H1 (cell line): Measurements from ENCODE around the gene ZNF773. TPM values are rescaled to one million over a fixed set of nuclear protein-coding genes. Genes with fewer than 3 reads are reported as not detected.

Experiments
- CTCF ChIA-PET: fragments of 300-600 bp; sonication (Branson Sonifier 250); formaldehyde crosslinking; loops from one replicate; lab custom pipeline; 2021; ENCODE audit not compliant: partially characterized antibody; lab: Charles Lee
- POLR2A ChIA-PET: fragments of 300-600 bp; sonication (Branson Sonifier 250); formaldehyde crosslinking; loops from one replicate; lab custom pipeline; 2021; ENCODE audit warnings: inconsistent platforms; ENCODE audit not compliant: partially characterized antibody; lab: Charles Lee
- DNase-seq, 2 experiments: peaks; one replicate each; pipeline versions ENCODE4 v3.0.0 to v3.0.0-alpha.2; 2010 to 2022; ENCODE audit warnings: low spot score in 2 of 2, low read depth in 1 of 2, mixed read lengths in 1 of 2
- FAIRE-seq: peaks from 2 replicates; lab custom pipeline; 2011; peaks lifted over from hg19 to GRCh38; lab: Jason Lieb, UNC
- H2AFZ ChIP-seq: 2 replicates; pipeline ENCODE4 v1.8.1; 2012; ENCODE audit warnings: low read length, inconsistent platforms
- H2AK5ac ChIP-seq: 2 replicates; pipeline ENCODE4 v1.6.1; 2013; ENCODE audit warnings: low read depth, low read length
- H2BK120ac ChIP-seq: replicated peaks from 2 replicates; pipeline ENCODE3; 2013; ENCODE audit warnings: low read depth, low read length, inconsistent platforms
- H2BK12ac ChIP-seq: 2 replicates; pipeline ENCODE4 v1.6.1; 2013; ENCODE audit warnings: low read depth, low read length
- H2BK15ac ChIP-seq: 2 replicates; pipeline ENCODE4 v1.6.1; 2013; ENCODE audit warnings: low read length
- H2BK20ac ChIP-seq: 2 replicates; pipeline ENCODE4 v1.6.1; 2013; ENCODE audit warnings: low read length
- H2BK5ac ChIP-seq: 2 replicates; pipeline ENCODE4 v1.6.1; 2013; ENCODE audit warnings: low read depth, low read length
- H3K14ac ChIP-seq: 2 replicates; pipeline ENCODE4 v1.6.1; 2013; ENCODE audit warnings: inconsistent platforms; ENCODE audit not compliant: insufficient read length
- H3K18ac ChIP-seq: 2 replicates; pipeline ENCODE4 v1.6.1; 2013; ENCODE audit warnings: low read length; ENCODE audit errors: extremely low read depth
- H3K23ac ChIP-seq: 2 replicates; pipeline ENCODE4 v1.6.1; 2013; ENCODE audit warnings: inconsistent platforms; ENCODE audit not compliant: insufficient read length
- H3K23me2 ChIP-seq: 2 replicates; pipeline ENCODE4 v1.6.1; 2013; ENCODE audit warnings: low read depth, low read length
- H3K27ac ChIP-seq: 2 replicates; pipeline ENCODE4 v1.6.1; 2011; ENCODE audit warnings: low read depth, low read length, inconsistent platforms
- H3K27me3 ChIP-seq, 4 experiments: replicated peaks in 1 of 4; 1 replicate in 1 of 4; 2 replicates in 3 of 4; pipeline versions ENCODE4 v1.6.1 to v1.8.1; 2011 to 2013; ENCODE audit warnings: low read length in 3 of 4, mild to moderate bottlenecking in 3 of 4, inconsistent platforms in 2 of 4, mixed read lengths in 2 of 4, moderate library complexity in 1 of 4; ENCODE audit not compliant: control insufficient read depth in 3 of 4, insufficient read depth in 3 of 4; ENCODE audit errors: extremely low read depth in 1 of 4
- H3K36me3 ChIP-seq, 4 experiments: 2 replicates each; pipeline versions ENCODE4 v1.6.1 to v1.8.1; 2011 to 2013; ENCODE audit warnings: mild to moderate bottlenecking in 4 of 4, low read length in 3 of 4, moderate library complexity in 2 of 4, control low read depth in 1 of 4, inconsistent platforms in 1 of 4; ENCODE audit not compliant: insufficient read depth in 4 of 4, control insufficient read depth in 2 of 4
- H3K4ac ChIP-seq: replicated peaks from 2 replicates; pipeline ENCODE3; 2013; ENCODE audit warnings: low read length, low read depth, mixed read lengths, inconsistent platforms; ENCODE audit not compliant: insufficient read length
- H3K4me1 ChIP-seq, 4 experiments: replicated peaks in 1 of 4; 1 replicate in 1 of 4; 2 replicates in 3 of 4; pipeline versions ENCODE4 v1.6.1 to v1.8.1; 2011 to 2013; ENCODE audit warnings: low read length in 3 of 4, inconsistent platforms in 2 of 4, mixed read lengths in 1 of 4; ENCODE audit not compliant: insufficient read depth in 4 of 4, control insufficient read depth in 3 of 4
- H3K4me2 ChIP-seq, 2 experiments: 2 replicates each; pipeline versions ENCODE4 v1.6.1 to v1.8.1; 2011 to 2013; ENCODE audit warnings: low read depth in 2 of 2, low read length in 2 of 2, control low read depth in 1 of 2, inconsistent platforms in 1 of 2, mild to moderate bottlenecking in 1 of 2; ENCODE audit not compliant: insufficient read depth in 1 of 2
- H3K4me3 ChIP-seq, 4 experiments: fragments of 200-600, 300-600 bp in 1 of 4; sonication (generic), shearing (Covaris generic), sonication (Bioruptor Twin) in 1 of 4; 2 replicates each; pipeline versions ENCODE4 v1.5.1 to v1.8.1; 2011 to 2016; ENCODE audit warnings: low read length in 4 of 4, low read depth in 3 of 4, control low read depth in 2 of 4, inconsistent platforms in 2 of 4, mild to moderate bottlenecking in 2 of 4, mixed read lengths in 1 of 4, moderate library complexity in 1 of 4; ENCODE audit not compliant: insufficient read depth in 2 of 4; ENCODE audit errors: extremely low read depth in 1 of 4
- H3K56ac ChIP-seq: replicated peaks from 2 replicates; pipeline ENCODE3; 2013; ENCODE audit warnings: low read depth, mild to moderate bottlenecking, mixed read lengths, low read length, inconsistent platforms; ENCODE audit not compliant: insufficient read length
- H3K79me1 ChIP-seq: 2 replicates; pipeline ENCODE4 v1.6.1; 2013; ENCODE audit warnings: low read depth, low read length, control low read depth
- H3K79me2 ChIP-seq, 2 experiments: 2 replicates each; pipeline versions ENCODE4 v1.6.1 to v1.8.1; 2012 to 2013; ENCODE audit warnings: low read length in 2 of 2, mild to moderate bottlenecking in 2 of 2, inconsistent platforms in 1 of 2; ENCODE audit not compliant: insufficient read depth in 2 of 2, control insufficient read depth in 1 of 2
- H3K9ac ChIP-seq, 4 experiments: replicated peaks in 1 of 4; 1 replicate in 1 of 4; 2 replicates in 3 of 4; pipeline versions ENCODE4 v1.6.1 to v1.8.1; 2011 to 2013; ENCODE audit warnings: low read depth in 3 of 4, low read length in 3 of 4, control low read depth in 2 of 4, mild to moderate bottlenecking in 2 of 4, moderate library complexity in 2 of 4, inconsistent platforms in 1 of 4; ENCODE audit errors: extremely low read depth in 1 of 4
- H3K9me3 ChIP-seq, 2 experiments: 2 replicates each; pipeline versions ENCODE4 v1.6.1 to v1.8.1; 2012 to 2013; ENCODE audit warnings: mild to moderate bottlenecking in 2 of 2, moderate library complexity in 2 of 2, control low read depth in 1 of 2, inconsistent platforms in 1 of 2, low read depth in 1 of 2, low read length in 1 of 2, mixed read lengths in 1 of 2; ENCODE audit not compliant: insufficient read depth in 2 of 2
- H4K20me1 ChIP-seq, 2 experiments: replicated peaks in 1 of 2; 2 replicates each; pipeline versions ENCODE3 to v1.8.1; 2011 to 2013; ENCODE audit warnings: inconsistent platforms in 2 of 2, low read length in 2 of 2, mild to moderate bottlenecking in 1 of 2; ENCODE audit not compliant: insufficient read depth in 2 of 2, control insufficient read depth in 1 of 2
- H4K5ac ChIP-seq: 2 replicates; pipeline ENCODE4 v1.6.1; 2013; ENCODE audit warnings: low read length, low read depth, mixed read lengths, inconsistent platforms; ENCODE audit not compliant: insufficient read length
- H4K8ac ChIP-seq: 2 replicates; pipeline ENCODE4 v1.8.0; 2013; ENCODE audit warnings: mild to moderate bottlenecking, moderate library complexity, low read length, inconsistent platforms; ENCODE audit not compliant: insufficient read depth; ENCODE audit errors: extremely low read depth
- H4K91ac ChIP-seq: replicated peaks from 2 replicates; pipeline ENCODE3; 2013; ENCODE audit warnings: low read length, mixed read lengths, inconsistent platforms; ENCODE audit not compliant: insufficient read length
- CBX8 ChIP-seq: fragments of 300-800, 300-1000 bp; sonication (generic); IDR thresholded peaks from 2 replicates; pipeline ENCODE4 v1.7.1; 2016; ENCODE audit warnings: low read depth, low read length, borderline replicate concordance
- CTCF ChIP-seq, 3 experiments: IDR thresholded peaks; 1 replicate in 2 of 3; 2 replicates in 1 of 3; pipeline versions ENCODE4 v1.5.1 to v1.6.1; 2011; ENCODE audit warnings: low read length in 3 of 3, mild to moderate bottlenecking in 3 of 3, inconsistent platforms in 2 of 3, low read depth in 1 of 3, moderate library complexity in 1 of 3; ENCODE audit not compliant: insufficient read depth in 1 of 3; ENCODE audit errors: control extremely low read depth in 1 of 3
- FOSL1 ChIP-seq: IDR thresholded peaks from 2 replicates; pipeline ENCODE4 v1.6.1; 2011; ENCODE audit warnings: mild to moderate bottlenecking, low read depth, low read length, moderate library complexity; ENCODE audit not compliant: insufficient read depth
- HDAC6 ChIP-seq: IDR thresholded peaks from one replicate; pipeline ENCODE4 v1.7.1; 2012; ENCODE audit warnings: low read depth, mild to moderate bottlenecking, inconsistent platforms, low read length, moderate library complexity
- JUND ChIP-seq: IDR thresholded peaks from 2 replicates; pipeline ENCODE4 v1.6.1; 2011; ENCODE audit warnings: mild to moderate bottlenecking, improper control_type of control experiment, low read length
- POLR2A ChIP-seq, 2 experiments: IDR thresholded peaks; 1 replicate in 1 of 2; 2 replicates in 1 of 2; pipeline ENCODE4 v1.6.1; 2011; ENCODE audit warnings: low read depth in 2 of 2, low read length in 2 of 2, mild to moderate bottlenecking in 2 of 2; ENCODE audit errors: control extremely low read depth in 1 of 2
- SRF ChIP-seq: IDR thresholded peaks from 2 replicates; pipeline ENCODE4 v1.6.1; 2011; ENCODE audit warnings: mild to moderate bottlenecking, low read depth, low read length, moderate library complexity
- TAF7 ChIP-seq: optimal IDR thresholded peaks from 2 replicates; pipeline ENCODE3; 2011; ENCODE audit warnings: low read depth, mild to moderate bottlenecking, inconsistent platforms, low read length, moderate library complexity, borderline replicate concordance
- USF2 ChIP-seq: IDR thresholded peaks from 2 replicates; pipeline ENCODE4 v1.6.1; 2011; ENCODE audit warnings: low read length, improper control_type of control experiment
- YY1 ChIP-seq: IDR thresholded peaks from 2 replicates; pipeline ENCODE4 v1.6.1; 2011; ENCODE audit warnings: low read depth, mild to moderate bottlenecking, low read length
- WGBS, 2 experiments: shearing (Covaris generic) in 1 of 2; methylation state at CpG; one replicate each; pipeline versions ENCODE4 v1.1.6 to v1.1.7; 2013 to 2015; ENCODE audit warnings: low lambda C conversion rate in 2 of 2, mixed read lengths in 2 of 2, inconsistent platforms in 1 of 2, low coverage in 1 of 2, missing lambda C conversion rate in 1 of 2; ENCODE audit not compliant: insufficient replicate concordance in 2 of 2, insufficient coverage in 1 of 2, insufficient read length in 1 of 2; ENCODE audit errors: extremely low coverage in 1 of 2, missing lambda C conversion rate in 1 of 2; 5-methylcytosine and 5-hydroxymethylcytosine counted together
- polyA plus RNA-seq, 7 experiments: library from polyadenylated mRNA; depleted of rRNA in 3 of 7; stranded (reverse) in 5 of 7; unstranded in 2 of 7; fragments of >200 nt in 5 of 7; fragments of 200-250 nt in 2 of 7; gene quantifications; 1 replicate in 5 of 7; 2 replicates in 1 of 7; 4 replicates in 1 of 7; pipeline versions ENCODE4 v1.2.1 to v1.2.3, GENCODE V29; 2011 to 2013; ENCODE audit warnings: missing spikeins in 2 of 7, mixed read lengths in 2 of 7
- total RNA-seq: library from RNA; stranded (reverse); fragmentation: NEBNext Ultra II Directional; extraction: Animal tissue kit (Norgen Biotek cat#: 25700); gene quantifications from 2 replicates; pipeline ENCODE4 v1.2.1, GENCODE V29; 2021

The ZNF773 gene
- total and polyA plus RNA-seq, 2 of the 8 experiments (the other 6 are each of a cell fraction or from before 2014, with no cell fraction given), result 4.2 to 8.3 TPM

- Histone ChIP-seq H4K8ac (no peak overlapping the region), H2BK5ac (no peak overlapping the region), H3K23me2 (no peaks in the 10 kb centered on the region), H4K20me1 (no peaks in the 10 kb centered on the region), H3K9ac (no peak overlapping the region), H2AK5ac (no peak overlapping the region), H3K18ac (no peak overlapping the region), H3K23ac (no peak overlapping the region), H3K4me3 (no peak overlapping the region), H3K14ac (no peak overlapping the region), H3K27me3 (no peaks in the 10 kb centered on the region), H3K9me3 (peaks cover 36 to 44% of the 10 kb centered on the region in 2 experiments), H2BK20ac (no peak overlapping the region), H3K4me1 (no peaks in the 10 kb centered on the region), H2BK15ac (no peak overlapping the region), H3K4ac (no peak overlapping the region), H2AFZ (no peak overlapping the region), H3K79me1 (no peaks in the 10 kb centered on the region), H3K36me3 (peaks cover 0 to 23% (median 2%) of the 10 kb centered on the region in 4 experiments; a peak in 4 of 8 replicates), H3K79me2 (peaks cover 0 to 2% of the 10 kb centered on the region in 2 experiments; a peak in 1 of 4 replicates), H2BK120ac (no peak overlapping the region), H4K5ac (no peak overlapping the region), H3K4me2 (no peak overlapping the region), H4K91ac (no peak overlapping the region), H2BK12ac (no peak overlapping the region), H3K56ac (no peak overlapping the region), H3K27ac (no peak overlapping the region)
- DNase-seq (no peak), FAIRE-seq (no peak)
- WGBS, 2 experiments, result 89% methylated on average over 5 of the region's 5 CpGs; no CpG with 5 or more reads in 1 of the 2 experiments
- ChIA-PET CTCF (interaction anchor here (0.7 to 1.7 kb wide), 4 partner anchors 11 to 175 kb away, joined by 3 to 10 read pairs (median 5); partner anchors contain the start of gene ZNF772), POLR2A (interaction anchor here (1.5 kb wide), 1 partner anchor 216 kb away, joined by 4 read pairs; the partner anchor contains the start of gene ZNF551)
- TF ChIP-seq FOSL1, result no peak
- TF ChIP-seq CTCF (IDR thresholded peaks at IDR 0.05; ENCODE audit: control extremely low read depth in 1 of 3, insufficient read depth in 1 of 3, low read depth in 1 of 3, low read length in 3 of 3), result no peak
- TF ChIP-seq USF2, result no peak
- TF ChIP-seq YY1, result no peak
- no peak for TF ChIP-seq HDAC6
- no peak for TF ChIP-seq TAF7
- TF ChIP-seq POLR2A (IDR thresholded peaks at IDR 0.05; ENCODE audit: control extremely low read depth in 1 of 2, low read depth in 2 of 2, low read length in 2 of 2), result no peak
- TF ChIP-seq SRF, result no peak
- no peak for TF ChIP-seq CBX8
- TF ChIP-seq JUND, result no peak
Observed at GRCh38 chr19:57466489-57466888, 33.2 kb upstream of the ZNF773 start.
